ENCODE measurements around the gene ZMYND15.

DNA sequence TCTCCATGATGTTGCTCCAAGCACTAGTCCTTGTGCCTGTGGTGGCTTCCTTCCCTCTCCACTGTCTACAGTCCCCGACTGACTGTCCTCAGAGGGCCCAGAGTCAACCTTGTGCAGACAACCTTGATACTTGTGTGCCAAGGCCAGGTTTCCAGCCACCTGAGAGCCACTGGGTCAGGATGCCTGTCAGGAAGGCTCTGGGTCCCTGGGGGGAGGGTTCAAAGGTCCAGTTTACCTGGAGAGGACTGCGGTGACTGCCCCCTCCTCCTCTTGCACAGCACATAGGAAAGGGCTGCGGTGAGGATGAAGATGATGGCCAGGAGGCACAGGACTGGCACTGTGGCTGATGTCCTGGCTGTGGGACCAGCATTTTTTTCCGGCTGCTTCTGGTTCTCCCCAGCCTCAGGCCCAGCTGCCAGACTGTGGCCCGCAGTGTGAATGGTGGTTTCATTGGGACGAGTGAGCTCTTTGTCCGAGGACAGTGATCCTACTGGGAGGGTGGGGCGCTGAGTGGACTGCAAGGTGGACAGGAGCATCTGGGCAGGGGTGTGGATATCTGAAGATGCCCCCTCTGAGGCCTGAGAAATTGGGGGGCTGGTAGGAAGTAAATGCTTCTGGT lies 4.7 kb upstream of the ZMYND15 start:
- TF ChIP-seq, protein P1, sequence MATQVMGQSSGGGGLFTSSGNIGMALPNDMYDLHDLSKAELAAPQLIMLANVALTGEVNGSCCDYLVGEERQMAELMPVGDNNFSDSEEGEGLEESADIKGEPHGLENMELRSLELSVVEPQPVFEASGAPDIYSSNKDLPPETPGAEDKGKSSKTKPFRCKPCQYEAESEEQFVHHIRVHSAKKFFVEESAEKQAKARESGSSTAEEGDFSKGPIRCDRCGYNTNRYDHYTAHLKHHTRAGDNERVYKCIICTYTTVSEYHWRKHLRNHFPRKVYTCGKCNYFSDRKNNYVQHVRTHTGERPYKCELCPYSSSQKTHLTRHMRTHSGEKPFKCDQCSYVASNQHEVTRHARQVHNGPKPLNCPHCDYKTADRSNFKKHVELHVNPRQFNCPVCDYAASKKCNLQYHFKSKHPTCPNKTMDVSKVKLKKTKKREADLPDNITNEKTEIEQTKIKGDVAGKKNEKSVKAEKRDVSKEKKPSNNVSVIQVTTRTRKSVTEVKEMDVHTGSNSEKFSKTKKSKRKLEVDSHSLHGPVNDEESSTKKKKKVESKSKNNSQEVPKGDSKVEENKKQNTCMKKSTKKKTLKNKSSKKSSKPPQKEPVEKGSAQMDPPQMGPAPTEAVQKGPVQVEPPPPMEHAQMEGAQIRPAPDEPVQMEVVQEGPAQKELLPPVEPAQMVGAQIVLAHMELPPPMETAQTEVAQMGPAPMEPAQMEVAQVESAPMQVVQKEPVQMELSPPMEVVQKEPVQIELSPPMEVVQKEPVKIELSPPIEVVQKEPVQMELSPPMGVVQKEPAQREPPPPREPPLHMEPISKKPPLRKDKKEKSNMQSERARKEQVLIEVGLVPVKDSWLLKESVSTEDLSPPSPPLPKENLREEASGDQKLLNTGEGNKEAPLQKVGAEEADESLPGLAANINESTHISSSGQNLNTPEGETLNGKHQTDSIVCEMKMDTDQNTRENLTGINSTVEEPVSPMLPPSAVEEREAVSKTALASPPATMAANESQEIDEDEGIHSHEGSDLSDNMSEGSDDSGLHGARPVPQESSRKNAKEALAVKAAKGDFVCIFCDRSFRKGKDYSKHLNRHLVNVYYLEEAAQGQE (IDR thresholded peaks at IDR 0.05; ENCODE audit: insufficient replicate concordance, low read depth), result no peak
- TF ChIP-seq, protein P2, sequence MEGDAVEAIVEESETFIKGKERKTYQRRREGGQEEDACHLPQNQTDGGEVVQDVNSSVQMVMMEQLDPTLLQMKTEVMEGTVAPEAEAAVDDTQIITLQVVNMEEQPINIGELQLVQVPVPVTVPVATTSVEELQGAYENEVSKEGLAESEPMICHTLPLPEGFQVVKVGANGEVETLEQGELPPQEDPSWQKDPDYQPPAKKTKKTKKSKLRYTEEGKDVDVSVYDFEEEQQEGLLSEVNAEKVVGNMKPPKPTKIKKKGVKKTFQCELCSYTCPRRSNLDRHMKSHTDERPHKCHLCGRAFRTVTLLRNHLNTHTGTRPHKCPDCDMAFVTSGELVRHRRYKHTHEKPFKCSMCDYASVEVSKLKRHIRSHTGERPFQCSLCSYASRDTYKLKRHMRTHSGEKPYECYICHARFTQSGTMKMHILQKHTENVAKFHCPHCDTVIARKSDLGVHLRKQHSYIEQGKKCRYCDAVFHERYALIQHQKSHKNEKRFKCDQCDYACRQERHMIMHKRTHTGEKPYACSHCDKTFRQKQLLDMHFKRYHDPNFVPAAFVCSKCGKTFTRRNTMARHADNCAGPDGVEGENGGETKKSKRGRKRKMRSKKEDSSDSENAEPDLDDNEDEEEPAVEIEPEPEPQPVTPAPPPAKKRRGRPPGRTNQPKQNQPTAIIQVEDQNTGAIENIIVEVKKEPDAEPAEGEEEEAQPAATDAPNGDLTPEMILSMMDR (IDR thresholded peaks at IDR 0.05; ENCODE audit: insufficient read depth, low read length), result no peak
